HG03103 (cell line): ENCODE data around the gene STK39.
A peak's percentile ranks its signal among the peaks of the same experiment; 100 is the strongest.

Experiments
- ATAC-seq: cut with Tn5 transposase; IDR thresholded peaks from one replicate; pipeline ENCODE4 v1.9.1; 2021; ENCODE audit warnings: low read depth; ENCODE audit not compliant: unreplicated experiment

STK39 gene

DNA sequence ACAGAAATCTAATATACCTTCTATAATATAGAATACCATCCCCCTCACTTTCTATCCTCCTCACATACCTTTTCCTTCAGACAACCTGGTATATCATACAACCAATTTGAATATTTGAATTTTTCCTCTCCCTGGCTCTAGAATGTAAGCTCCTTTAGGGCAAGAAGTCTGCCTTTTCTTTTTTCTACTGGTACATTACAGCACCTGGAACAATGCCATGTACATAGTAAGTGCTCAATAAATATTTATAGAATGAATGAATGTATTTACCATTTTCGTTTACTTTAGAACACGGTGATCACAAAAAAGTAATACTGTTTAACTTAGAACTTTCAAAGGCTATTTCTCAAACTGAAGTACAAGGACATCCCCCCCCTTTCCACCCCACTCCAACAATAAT, 187.6 kb downstream of the STK39 start:
- ATAC-seq = no peak

- no peak for ATAC-seq
These were observed 188.7 kb downstream of the STK39 start for GRCh38 chr2:168058675-168059074.

GRCh38 chr2:168056242-168056787, 191.1 kb downstream of the STK39 start:
- ATAC-seq = no peak

DNA sequence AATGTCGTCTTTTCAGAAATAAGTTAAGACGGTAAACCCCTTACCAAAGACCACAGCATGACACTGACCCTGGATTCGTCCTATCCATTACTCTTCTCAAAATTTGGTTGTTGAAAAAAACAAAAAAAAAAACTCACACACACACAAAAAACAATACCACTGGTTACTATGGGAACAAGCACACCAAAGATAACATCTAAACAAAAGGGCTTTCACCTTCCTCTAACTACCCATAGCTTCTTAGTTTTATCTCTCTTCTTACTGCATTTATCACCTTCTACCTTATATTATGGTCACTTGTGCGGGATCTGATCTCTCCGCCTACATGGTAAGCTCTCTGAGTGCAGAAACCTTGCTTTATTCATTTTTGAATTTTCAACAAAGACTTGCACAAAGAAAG, 192.7 kb downstream of the STK39 start:
- ATAC-seq = no peak

DNA sequence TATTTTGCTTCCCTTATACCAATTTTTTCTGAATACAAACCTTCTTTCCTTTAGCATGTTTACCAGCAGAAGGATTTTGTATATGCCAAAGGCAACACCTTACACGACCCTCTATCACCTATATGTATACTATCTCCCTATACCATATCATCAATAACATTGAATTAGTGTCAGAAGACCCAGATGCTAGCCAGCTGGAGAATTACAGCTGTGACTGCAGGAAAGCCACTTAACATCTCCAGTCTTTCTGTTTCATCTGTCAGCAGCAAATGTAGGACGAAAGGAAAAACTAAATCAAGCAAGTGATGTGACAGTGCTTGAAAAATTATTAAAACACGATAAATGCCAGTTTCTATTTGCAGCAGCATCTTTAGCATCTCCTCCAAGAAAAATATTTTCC, 193.7 kb downstream of the STK39 start:
- ATAC-seq = no peak

DNA sequence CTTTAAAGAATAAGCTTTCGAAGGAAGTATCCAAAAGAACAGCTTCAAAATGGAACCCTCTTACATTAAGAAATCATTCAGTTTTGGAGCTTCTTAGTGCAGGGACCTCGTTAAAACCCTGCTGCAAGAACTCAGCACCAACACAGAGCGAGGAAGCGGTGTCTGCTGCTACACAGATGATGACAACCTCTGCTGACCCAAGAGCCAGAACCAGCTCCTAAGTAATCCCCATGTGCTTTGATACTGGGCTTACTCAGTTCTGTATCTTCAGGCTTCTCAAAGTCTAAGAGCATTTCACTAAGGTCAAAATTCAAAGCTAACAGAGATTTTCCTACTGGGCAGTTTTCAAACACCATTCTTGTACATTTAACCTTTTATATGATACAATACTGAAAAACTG, 194.6 kb downstream of the STK39 start:
- ATAC-seq = no peak

- ATAC-seq = no peak
These were observed 197.0 kb downstream of the STK39 start for GRCh38 chr2:168050377-168050776.

GRCh38 chr2:168049609-168050008, 197.8 kb downstream of the STK39 start:
- no peak for ATAC-seq

DNA sequence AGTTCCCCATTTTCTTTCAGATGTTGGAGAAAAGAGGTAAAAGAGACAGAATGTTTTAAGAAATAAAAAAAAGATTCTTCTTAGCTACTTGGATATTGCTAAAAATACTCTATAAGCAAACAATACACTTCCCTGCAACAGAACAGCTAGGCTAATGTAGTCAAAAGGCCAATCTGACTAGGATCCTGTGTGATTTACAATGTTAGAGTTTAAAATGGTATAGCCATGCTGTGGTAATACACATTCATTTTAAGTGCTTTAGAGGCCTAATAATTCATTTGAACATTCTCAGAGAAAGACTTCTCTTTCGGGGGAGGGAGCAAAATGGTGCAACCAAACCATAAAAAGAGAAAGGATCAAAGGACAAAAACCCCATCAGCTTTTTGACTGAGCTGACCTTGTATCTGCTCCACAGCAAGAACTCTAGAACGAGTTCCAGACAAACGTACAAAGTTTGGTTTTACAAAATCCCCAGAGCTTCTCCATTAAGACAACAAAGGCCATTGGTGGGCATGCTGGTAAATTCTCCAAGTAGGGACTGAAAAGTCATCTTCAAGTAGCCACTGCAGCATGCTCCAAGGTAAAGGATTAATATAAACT, 200.2 kb downstream of the STK39 start:
- no peak for ATAC-seq

- ATAC-seq = no peak
These were observed 202.8 kb downstream of the STK39 start for GRCh38 chr2:168044579-168044978.

DNA sequence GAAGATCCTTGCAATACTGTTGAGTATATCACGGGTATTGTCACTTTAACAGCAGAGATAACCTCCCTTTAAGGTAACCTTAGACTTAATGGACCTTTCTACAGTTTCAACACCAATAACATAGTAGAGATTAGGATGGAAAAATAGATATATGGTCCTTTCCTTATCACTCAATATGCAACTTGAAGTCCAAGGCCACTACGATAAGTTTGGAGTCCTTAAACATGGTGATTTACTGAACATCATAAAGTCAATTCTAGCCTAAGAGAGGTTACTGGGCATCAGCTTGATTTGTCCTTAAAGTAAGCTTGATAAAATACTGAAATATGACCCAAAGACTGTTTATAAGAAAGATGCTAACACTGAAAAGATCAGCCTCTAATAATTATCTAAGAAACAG, 203.2 kb downstream of the STK39 start:
- ATAC-seq = no peak

- ATAC-seq = peak; percentile 95
These were observed 205.1 kb downstream of the STK39 start for GRCh38 chr2:168042127-168042824.

- no peak for ATAC-seq
These were observed 207.5 kb downstream of the STK39 start for GRCh38 chr2:168039881-168040280.

GRCh38 chr2:168037778-168038177, 209.6 kb downstream of the STK39 start:
- no peak for ATAC-seq

DNA sequence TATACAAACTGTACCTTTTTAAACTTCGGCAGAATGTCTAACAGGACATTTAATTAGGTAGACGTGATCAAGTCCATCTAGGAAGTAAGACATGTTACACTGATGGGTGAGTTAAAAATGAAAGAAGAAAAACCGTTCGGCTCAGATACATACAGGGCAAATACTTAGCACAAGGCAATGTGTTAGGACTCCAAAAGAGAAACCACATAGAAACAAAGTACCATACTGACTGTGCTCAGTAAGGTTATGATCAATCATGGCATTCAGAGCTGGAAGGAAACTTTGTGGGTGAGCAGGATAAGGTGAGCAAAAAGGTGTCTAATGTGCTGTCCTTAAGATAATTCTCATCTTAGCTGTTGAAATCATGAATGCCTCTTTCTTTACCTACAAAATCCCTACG, 211.9 kb downstream of the STK39 start:
- peak; percentile 48 for ATAC-seq

- ATAC-seq = no peak
These were observed 212.8 kb downstream of the STK39 start for GRCh38 chr2:168034616-168035015.

GRCh38 chr2:168033966-168034365, 213.4 kb downstream of the STK39 start:
- ATAC-seq = no peak

DNA sequence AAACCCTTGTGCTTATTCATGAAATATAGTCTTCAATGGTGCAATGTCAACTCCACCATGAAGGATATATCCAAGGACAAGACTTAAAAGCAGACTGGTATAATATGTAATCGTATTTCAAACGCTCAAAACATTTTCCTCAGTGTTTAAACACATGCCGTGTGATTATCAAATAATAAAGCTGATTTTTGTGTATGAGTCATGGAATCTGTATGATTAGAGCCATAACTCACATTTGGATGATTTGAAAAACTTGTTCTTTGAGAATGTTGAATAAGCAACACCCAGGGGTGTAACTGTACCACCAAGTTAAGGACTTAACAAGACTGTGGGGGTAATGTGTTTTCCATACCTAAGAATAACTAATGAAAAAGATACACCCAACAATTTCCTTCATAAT, 215.3 kb downstream of the STK39 start:
- ATAC-seq = no peak

- ATAC-seq = peak; percentile 72
These were observed 216.4 kb downstream of the STK39 start for GRCh38 chr2:168030862-168031624.

DNA sequence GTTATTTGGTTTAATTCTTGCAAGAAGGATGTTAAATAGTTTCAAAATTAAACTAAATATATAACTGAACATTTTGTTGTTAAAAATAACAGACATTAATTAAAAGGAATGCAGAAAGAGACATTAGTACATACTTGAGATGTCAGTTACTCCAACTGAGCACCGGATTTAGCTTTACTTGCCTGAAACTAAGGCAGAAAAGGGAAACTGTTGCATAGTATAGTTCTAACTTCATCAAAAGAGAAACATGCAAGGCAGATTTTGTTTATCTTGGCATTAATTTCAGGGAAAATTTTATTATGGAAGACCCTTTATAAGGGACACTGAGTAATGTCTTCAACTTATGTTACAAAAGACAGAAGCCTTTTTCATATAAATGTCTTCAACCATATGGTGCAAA, 218.3 kb downstream of the STK39 start:
- ATAC-seq = no peak

DNA sequence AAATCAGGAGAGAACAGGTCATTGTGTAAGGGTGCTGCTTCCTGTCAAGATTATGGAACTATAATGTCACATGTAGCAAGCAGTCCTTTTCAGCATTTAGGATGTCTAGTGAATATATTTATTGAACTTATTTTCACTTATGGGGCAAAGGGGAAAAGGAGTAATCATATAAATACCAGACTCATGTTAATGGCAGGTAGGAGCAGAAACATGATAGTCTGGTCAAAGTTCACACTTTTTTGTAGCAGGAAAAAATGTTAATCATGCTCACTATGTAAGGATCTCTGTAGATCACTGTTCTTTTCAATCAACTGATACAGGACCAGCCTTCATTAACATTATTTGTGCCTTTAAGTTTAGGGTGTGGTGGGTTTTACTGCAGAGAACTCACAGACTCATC, 219.0 kb downstream of the STK39 start:
- ATAC-seq = no peak
